KG1 (cell line): ENCODE measurements around the gene SBF2.

Source experiments
- DNase-seq: peaks from one replicate; lab custom pipeline; 2025; lab: John Stamatoyannopoulos, UW

SBF2 gene

DNA sequence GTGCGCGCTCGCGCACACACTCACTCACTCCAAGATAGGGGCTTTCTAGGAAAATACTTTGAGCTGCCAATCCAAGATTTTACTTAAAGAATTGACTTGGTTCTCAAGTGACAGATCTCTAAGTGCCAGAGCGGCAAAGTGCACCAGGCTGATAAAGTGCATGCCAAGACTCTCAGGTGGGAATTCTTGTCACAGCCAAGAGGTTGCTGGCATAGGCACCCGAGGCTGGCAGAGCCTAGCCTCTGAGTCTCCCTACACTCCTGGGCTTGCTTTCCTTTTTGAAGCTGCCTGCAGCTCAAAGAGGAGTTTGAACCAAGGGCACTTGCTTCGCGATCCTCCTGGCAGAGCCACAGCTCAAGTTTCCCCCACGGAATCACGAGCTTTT is 8.3 kb upstream of the SBF2 start:
- no peak for DNase-seq

DNA sequence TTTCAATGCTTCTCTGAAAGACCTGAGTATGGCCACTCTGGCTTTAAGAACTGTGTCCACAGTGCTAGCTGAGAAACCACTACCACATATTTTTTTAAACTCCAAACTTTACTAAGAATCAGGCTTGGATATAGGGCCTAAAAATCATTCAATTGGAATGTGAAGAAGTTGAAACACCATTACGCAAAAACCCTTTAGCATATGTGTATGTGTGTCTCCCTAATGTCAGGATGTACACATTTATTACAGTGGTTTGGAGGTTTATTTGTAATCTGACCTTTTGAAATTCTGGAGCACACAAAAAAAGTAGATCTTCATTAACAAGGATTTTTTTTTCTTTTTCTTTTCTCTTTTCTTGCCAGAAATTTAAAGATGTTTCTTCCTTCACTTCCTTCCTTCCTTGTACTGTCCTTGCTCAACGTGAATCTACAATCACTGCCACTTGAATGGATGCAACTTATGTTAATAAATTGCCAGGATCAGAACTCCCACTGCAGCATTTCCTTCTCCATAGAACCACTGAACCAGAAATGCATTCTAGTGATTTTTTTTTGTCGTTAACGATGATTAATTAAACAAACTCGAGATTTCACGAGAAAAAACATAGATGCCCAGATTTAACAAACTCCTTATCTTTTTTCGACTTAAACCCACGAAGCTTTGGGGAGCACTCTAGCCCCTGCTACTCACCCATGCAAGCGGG is 7.8 kb upstream of the SBF2 start:
- DNase-seq = no peak

DNA sequence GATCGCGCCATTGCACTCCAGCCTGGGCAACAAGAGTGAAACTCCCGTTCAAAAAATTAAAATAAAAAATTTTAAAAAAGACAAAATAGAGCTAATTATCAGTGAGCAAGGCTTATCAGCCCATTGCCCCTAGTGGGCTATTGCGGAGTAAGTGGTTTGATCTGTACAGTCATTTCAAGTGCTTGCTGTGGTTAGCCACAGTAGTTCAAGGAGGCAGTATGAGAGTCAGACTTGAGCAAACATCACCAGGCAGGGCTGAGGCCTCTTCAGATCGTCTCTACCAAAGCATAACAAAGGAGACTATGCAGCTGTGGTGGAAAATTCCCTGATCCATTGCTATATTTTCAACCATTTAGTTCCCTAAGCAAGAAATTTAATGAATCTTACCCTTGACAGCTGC is 4.3 kb upstream of the SBF2 start:
- DNase-seq = no peak

DNA sequence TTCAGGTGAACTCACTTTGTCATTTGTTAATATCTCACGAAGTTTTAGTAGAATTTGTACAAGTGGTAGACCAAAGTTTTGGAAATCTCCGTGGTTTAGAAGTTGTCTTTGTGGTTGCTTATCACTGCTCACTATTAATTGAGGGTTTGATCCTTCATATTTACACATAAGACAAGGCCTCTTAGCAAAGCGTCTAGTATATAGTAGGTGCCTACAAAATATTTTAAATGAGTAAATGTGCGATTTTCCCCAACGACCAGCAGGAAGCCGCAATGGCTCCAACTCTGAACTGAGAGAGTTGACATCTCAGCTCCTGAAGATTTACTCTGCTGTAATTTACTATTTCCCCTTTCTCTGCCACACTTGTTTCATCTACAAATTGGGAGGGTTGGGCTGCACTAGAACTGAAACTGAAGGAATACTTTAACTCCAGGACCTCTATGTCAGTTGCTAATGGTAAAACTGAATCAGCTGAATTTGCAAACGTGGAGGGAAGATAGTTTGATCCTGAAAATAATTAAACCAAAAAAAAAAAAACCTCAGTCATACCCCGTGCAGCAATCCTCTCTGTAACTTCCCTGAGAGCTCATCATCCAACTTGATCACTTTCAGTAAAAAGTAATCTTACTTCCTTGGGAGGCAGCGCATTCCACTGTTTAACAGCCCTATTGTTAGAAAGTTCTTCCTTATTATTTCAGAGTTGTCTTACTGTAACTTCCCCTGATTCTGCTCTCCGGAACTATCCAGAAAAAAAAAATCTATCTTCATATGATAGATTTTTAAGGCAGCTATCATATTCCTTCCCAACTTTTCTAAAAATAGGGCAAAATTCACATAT is 1.3 kb upstream of the SBF2 start:
- DNase-seq = peak; percentile 29

DNA sequence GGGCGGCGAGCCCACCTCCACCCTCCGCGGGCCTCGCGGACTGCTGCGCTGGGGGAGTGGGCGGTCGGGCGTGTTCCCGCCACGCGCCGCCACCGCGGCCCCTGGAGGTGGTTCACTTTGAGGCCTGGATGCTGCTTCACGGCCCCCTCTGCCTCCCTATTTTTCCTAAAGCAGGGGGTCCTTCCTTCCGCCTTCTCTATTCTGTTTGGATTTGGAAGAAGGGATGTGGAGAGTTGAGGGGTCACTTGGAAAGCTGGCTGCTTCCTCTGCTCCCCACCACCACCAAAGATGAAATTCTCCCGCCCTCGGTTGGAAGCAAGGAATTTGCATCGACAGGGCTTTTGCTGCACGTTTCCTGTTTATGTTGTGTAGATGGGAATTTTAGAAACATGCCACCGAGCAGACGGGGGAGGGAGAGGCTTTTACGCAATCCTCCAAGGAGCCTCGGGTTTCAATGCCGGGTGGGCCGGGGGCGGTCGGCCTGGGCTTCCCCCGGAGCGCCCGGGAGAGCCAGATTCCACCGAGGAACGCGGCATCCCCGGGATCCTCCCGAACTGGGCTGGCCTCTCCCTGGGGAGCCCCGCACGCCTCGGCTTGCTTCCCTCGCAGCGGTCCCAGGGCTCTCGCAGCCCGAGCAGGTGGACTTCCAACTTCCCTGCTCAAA is 403 bp upstream of the SBF2 start:
- no peak for DNase-seq

DNA sequence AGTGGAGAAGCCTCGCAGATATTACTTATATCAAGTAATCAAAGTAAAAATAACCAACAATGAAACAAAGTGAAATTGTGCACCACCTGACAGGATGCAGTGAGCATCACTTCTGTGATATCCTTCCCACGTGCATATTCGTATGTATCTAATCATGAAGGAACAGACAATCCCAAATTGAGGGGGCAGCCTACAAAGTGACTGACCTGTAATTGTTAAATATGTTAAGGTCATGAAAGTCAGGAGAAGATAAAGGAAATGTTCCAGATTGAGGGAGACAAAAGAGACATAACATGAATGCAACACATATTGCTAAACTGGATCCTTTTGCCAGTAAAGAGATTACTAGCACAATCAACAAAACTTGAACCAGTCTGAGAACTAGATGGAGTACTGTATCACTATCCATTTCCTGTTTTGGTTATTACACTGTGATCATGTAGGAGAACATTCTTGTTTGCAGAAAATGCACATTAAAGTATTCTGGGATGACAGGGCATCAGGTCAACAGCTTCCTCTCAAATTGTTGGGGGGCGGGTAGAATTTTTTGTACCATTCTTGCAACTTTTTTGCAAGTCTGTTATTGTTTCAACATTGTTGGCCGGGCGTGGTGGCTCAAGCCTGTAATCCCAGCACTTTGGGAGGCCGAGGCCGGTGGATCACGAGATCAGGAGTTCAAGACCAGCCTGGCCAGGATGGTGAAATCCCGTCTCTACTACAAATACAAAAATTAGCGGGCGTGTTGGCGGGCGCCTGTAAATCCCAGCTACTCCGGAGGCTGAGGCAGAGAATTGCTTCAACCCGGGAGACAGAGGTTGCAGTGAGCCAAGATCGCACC is 2.0 kb downstream of the SBF2 start:
- DNase-seq = no peak

DNA sequence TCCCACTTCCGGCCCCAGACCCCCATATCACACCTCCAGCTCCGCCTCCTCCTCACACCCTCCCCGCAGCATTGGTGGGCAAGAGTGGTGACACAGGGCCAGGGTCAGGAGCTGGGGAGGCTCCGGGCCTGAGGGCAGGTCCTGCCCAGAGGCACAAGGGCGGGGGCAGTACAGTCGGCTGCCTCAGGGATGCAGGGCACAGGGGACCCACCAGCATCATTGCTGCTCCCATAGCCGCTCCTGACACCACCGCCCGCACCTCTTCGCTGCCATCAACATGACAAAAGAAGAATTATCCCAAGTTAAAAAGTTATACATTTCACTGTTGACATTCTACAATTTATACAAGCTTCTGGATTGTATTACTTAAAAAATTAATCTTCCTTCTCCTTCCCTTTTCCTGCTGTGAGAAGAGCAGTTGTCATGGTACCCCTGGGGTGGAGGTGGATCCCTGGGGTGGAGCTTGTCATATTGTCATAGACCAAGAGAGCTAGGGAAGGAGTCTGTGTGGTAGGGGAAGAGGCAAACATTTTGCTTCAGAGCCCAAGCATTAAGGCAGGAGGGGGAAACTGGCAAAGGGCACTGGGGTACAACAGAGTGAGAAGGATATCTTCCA is 4.1 kb downstream of the SBF2 start:
- no peak for DNase-seq

DNA sequence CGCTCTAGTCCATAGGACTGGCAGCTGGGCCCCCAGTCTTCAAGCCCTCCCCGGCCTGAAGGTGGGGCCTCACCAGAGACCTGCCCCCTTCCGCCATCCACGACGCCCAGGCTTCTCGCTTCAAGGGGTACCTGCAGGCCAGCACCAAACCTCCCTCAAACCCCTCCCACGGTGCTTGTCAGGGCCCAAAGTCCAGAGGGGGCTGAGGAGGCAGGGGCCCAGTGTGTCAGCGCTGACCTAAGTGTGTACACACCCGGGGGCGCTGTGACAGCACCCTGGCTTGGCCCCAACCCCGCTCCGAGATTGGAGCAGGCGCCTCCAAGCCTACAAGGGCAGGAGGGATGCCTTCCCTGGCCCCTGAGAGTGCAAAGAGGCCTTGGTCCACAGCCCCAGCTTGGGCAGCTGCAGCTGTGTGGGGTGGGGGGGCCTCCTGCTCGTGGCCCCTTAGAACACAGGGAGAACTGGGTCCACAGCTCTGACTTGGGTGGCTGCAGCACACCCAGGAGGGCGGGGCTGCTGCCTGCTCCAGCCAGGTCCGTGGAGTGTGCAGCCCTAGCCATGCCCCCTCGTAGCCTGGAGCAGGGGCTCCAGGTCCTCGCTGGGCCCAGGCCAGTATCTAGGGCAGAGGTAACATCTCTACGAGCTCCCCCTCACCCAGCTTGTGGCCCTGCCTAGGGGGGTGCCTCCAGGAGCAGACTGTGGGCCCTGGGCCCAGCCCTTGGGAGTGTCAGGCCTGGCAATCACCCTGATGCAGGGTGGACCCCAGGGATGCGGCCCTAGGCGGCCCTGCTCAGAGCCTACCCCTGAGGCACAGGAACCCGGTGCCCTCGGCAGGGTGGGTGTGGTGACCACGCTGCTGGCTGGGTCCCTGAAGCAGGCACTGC is 4.9 kb downstream of the SBF2 start:
- no peak for DNase-seq

DNA sequence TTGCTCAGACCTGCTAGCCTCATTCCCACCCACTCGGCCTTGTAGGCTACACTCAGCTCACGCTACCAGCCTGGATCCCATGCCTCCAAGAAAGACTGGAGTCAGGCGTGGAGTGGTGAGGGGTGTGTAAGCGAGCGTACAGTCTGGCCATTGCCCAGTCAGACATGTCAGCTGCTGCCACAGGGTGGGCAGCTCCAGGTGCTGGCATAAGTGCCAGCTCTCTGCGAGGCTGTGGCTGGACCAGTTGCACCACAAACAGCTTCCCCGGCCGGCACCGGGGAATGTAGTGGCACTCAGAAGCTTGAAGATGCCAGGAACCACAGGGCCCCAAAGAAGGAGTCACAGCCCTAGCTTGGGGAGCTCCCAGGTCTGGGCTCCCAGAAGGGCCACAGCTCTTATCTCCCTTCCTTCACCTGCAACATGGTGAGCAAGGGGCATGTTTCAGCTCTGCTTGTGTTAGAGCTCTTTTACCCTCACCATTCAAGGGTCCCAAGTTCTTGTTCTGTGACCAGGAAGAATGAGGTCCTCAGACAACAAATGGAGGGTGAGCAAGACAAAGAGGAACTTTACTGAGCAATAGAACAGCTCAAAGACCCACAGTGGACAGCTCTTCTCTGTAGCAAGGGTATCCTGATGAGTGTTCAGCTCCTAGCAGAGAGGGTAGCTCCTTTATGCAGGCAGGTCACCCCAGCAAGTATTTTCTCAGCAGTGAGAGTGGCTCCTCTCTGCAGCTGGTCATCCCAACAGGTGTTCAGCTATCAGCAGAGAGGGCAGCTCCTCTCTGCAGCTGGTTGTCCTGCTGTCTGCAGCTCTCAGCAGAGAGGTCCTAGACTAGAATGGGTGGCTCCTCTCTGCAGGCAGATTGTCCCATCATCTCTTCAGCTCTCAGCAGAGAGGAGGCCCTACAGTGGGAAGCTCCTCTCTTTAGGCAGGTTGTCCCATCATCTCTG is 6.0 kb downstream of the SBF2 start:
- no peak for DNase-seq

DNA sequence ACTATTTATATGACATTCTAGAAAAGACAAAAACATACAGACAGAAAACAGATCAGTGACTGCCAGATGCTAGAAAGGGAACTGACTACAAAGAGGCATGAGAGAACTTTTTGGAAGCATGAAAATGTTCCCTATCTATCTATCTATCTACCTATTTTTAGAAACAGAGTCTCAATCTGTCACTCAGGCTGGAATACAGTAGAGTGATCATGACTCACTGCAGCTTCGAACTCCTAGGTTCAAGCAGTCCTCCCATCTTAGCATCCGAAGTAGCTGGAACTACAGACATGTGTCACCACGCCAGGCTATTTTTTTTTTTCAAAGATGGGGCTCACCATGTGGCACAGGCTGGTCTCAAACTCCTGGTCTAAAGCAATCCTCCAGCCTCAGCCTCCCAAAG is 6.9 kb downstream of the SBF2 start:
- DNase-seq = no peak

DNA sequence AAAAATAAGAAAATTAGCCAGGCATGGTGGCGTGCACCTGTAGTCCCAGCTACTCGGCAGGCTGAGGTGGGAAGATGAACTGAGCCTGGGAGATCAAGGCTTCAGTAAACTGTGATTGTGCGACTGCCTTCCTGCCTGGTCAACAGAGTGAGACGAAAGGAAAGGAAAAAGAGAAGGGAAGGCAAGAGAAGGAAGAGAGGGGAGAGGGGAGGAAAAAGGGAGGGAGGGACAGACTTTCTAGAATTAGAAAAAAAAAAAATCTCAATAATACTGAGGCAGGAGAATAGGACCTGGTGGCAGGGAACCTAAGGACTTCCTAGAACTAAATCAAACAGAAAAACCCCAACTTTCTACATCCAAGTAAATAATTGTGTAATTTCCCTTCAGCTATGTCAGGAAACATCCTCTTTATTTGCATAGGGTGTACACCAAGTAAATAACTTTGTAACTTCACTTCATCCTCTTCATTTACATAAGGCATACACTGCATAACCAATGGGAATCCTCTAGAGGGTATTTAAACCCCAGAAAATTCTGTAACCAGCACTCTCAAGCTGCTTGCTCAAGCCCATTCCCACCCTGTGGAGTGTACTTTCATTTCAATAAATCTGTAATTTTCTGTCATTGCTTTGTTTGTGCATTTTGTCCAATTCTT is 8.7 kb downstream of the SBF2 start:
- DNase-seq = no peak

DNA sequence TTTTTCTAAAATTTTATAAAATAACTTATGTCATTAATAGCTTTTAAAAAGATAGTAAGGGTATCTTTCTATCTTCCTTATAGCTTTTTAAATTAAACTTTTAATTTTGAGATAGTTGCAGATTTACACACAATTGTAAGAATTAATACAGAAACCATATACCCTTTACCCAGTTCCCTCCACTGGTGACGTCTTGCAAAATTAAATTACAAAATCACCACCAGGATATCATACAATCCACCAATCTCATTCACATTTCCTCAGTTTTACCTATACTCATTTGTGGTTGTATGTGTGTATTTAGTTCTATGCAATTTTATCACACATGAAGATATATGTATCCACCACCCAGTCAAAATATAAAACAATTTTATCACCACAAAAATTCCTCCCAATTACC is 10.0 kb downstream of the SBF2 start:
- no peak for DNase-seq

DNA sequence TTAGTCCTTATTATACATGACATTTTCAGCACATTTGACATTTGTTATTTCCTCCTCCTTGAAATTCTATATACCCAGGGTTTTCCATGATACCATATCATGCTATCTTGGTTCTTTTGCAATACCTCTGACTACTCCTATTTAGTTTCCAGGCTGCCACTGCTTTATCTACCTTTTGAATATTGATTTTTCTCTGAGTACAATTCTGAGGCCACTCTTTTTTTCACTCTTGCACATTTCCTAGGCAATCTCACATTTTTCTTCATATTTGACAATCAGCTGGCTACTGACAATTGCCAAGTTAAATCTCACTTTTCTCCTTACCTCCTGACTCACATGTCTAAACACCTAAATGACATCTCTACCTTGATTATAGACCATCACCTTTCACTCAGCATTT is 11.9 kb downstream of the SBF2 start:
- DNase-seq = no peak

DNA sequence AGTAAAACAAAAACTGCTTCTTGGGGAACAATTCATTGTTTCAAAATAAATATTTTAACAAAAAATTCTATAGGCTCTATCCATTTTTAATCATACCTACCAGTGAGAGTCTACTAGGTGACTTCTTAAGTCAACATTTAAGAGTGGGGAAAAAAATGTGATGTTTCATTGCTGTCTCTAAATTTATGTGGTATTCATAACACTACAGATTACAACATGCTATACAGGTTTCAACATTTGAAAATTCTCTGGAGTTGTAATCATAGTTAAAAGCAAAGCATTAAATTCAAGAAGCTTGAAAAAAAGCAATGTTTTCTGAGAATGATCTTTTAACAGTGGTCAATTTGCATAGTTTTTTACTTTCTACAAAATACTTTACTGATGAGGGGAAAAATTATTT is 18.3 kb downstream of the SBF2 start:
- no peak for DNase-seq

DNA sequence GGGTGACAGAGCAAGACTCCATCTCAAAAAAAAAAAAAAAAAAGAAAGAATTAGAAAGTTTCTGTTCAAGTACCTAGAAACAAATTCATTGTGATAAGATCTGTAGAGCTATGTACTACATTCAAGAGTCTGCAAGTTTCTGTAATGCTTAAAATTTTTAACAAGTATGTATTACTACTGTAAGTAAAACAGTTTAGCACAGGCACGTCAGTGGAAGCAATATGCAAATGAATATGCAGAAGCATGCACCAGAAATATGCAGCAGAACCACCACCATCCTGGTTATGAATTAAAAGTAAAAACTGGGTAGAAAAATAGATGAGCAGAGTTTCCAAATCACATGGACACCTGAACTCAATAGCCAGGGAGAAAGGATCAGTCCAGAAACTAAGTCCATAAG is 19.3 kb downstream of the SBF2 start:
- no peak for DNase-seq

DNA sequence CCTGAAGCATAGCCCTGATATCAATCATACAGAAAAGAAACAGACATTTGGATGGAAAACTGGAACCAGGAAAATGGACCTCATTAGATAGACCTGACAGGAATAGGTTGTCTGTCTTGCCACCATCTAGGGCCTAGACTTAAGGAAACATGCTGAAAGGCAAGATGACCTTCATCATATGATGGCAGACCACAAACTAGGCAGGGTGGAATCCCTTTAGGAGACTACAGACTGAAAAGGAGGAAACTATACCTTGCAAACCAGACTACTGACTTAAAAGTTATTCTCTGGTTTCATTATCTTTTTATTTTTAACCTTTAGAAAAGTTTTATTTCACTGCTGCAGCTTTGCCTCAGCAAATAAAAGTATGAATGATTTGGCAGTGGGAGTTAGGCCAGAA is 20.3 kb downstream of the SBF2 start:
- no peak for DNase-seq

DNA sequence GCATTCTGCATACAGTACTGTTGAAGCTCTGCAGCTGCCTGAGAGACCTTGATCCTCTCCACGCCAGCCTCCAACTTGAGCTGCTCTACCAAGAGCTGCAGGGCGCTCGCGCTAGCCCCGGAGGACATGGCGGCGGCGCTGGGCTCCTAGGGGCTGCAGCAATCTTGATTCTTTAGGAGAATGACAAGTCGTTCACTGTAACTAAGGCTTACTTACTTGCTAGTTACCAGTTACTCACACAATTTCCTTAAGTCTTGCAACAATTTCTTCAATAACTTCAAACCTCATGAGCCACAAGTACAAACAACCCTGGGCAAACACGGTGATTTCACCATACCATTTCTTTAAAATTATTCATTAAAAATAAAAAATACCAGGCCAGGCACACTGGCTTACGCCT is 21.9 kb downstream of the SBF2 start:
- no peak for DNase-seq

DNA sequence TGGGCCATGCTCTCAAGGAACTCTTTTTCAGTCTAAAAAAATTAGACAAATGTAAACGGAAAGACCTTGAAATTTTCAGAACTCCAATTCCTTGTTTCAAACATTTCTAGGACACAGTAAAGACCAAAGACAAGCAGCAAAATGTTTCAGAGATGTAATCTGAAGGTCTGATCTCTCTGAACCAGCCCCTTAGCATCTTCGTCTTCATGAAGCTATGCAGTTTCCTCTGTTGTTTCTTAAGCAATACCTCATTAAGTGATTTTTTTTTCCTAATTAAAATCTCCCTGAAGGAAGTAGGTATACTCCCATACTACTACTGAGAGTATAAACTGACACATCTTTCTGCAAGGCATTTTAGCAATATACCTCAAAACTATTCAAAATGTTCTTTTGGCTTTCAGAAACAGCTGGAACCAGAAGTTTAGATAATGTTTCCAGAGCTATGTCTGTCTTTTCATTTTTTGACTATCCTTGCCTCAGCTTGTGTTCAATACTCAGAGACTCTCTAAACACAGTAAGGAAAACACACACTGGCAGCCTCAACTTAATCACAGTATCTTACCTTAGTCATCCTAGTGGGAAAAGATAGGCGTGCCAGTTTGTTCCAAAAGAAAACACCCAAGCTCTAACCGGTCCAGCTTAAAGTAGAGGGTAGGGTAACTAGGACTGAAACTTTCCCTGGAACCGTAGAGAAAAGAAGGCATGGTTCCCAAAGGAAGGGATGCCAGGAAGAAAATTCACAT is 25.1 kb downstream of the SBF2 start:
- DNase-seq = no peak
